Muscle layer of duodenum (tissue), 2 donors: ENCODE data around the gene CALHM2.
"Not testable (repeated sequence)": the region's sequence is repeated elsewhere in the genome, so short reads cannot be mapped to it uniquely, and the experiment has no call there.

Experiments
- H3K27ac ChIP-seq: one replicate; pipeline ENCODE4 v1.7.0; 2013; ENCODE audit warnings: mild to moderate bottlenecking, low read length
- H3K27me3 ChIP-seq: one replicate; pipeline ENCODE4 v1.7.0; 2013; ENCODE audit warnings: low read depth, mild to moderate bottlenecking, control low read depth, low read length
- H3K36me3 ChIP-seq, 2 donors: one replicate each; pipeline ENCODE4 v1.7.0; 2013; ENCODE audit warnings: low read length in 2 of 2, control low read depth in 1 of 2, mild to moderate bottlenecking in 1 of 2; ENCODE audit not compliant: insufficient read depth in 2 of 2, control insufficient read depth in 1 of 2
- H3K4me1 ChIP-seq, 2 donors: one replicate each; pipeline ENCODE4 v1.7.0; 2013; ENCODE audit warnings: low read length in 2 of 2, mild to moderate bottlenecking in 2 of 2, control low read depth in 1 of 2, moderate library complexity in 1 of 2; ENCODE audit not compliant: insufficient read depth in 2 of 2, control insufficient read depth in 1 of 2
- H3K4me3 ChIP-seq, 2 donors: one replicate each; pipeline ENCODE4 v1.7.0; 2013; ENCODE audit warnings: low read length in 2 of 2, low read depth in 1 of 2, mild to moderate bottlenecking in 1 of 2
- H3K9me3 ChIP-seq, 2 donors: one replicate each; pipeline ENCODE4 v1.7.0; 2013; ENCODE audit warnings: low read length in 2 of 2, control low read depth in 1 of 2, mild to moderate bottlenecking in 1 of 2; ENCODE audit not compliant: control insufficient read depth in 1 of 2
- donor health status: healthy.

The CALHM2 gene

DNA sequence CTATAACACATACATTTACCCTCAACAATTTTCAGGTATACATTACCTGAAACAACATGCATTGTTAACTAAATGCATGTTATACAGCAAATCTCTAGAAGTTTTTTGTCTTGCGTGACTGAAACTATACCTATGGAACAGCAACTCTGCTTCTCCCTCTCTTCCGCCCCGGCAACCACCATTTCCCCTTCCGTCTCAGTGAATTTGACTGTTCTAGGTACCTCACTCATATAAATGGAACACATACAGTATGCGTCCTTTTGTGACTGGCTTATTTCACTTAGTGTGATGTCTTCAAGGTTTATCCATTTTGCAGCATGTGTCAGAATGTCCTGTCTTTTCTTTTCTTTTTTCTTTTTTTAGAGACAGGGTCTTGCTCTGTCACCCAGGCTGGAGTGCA is 22.5 kb downstream of the CALHM2 start:
- Histone ChIP-seq H3K4me1 (peaks cover 0 to 3% of the 10 kb centered on the region in 2 donors), H3K36me3 (peaks cover 37 to 47% of the 10 kb centered on the region in 2 donors), H3K27me3 (no peaks in the 10 kb centered on the region), H3K27ac (no peak overlapping the region), H3K4me3 (no peak overlapping the region), H3K9me3 (no peaks in the 10 kb centered on the region)

DNA sequence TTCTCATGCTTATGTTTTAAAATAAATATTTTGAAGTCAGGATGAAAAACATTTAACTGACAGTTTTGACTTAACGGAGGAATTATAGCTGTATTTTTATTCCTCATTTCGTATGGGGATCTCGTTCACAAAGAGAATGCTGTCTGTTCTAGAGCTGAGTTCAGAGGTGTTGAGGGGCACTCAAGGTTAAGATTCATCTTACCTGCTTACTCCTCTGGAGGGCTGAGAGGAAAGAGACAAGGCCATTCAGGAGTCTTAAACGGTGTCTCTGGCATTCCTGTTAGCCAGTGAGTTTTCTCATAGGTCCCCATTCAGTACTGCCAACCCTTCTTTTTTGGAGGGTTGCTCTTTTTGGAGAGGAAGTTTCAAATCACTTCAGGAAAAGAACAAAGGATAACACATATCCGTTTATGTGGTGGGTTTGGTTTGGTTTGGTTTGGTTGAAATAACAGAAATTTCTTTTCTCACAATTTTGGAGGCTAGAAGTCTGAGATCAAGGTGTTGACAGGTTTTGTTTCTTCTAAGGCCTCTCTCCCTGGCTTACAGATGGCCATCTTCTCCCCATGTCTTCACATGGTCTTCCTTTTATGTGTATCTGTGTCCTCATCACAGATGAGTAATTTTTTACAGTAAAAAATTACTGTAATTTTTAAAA is 23.1 kb downstream of the CALHM2 start:
- H3K36me3 ChIP-seq, result peaks cover 37 to 47% of the 10 kb centered on the region in 2 donors
- H3K9me3 ChIP-seq, result no peaks in the 10 kb centered on the region
- no peak overlapping the region for H3K27ac ChIP-seq
- no peak overlapping the region for H3K4me3 ChIP-seq
- no peaks in the 10 kb centered on the region for H3K27me3 ChIP-seq
- H3K4me1 ChIP-seq, result peaks cover 0 to 3% of the 10 kb centered on the region in 2 donors

DNA sequence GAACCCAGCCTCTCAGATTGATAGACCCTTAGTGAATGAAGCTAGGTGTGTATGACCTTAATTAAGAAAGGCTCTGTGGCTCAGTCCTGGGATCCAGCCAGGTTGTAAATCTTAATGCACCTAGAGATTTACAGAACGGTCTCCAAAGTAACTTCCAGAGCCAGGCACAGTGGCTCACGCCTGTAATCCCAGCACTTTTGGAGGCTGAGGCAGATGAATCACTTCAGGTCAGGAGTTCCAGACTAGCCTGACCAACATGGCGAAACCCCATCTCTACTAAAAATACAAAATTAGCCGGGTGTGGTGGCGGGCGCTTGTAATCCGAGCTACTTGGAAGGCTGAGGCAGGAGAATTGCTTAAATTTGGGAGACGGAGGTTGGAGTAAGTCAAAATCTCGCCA is 24.3 kb downstream of the CALHM2 start:
- Histone ChIP-seq H3K27me3 (no peaks in the 10 kb centered on the region), H3K4me3 (no peak overlapping the region), H3K9me3 (no peaks in the 10 kb centered on the region), H3K36me3 (peaks cover 42 to 51% of the 10 kb centered on the region in 2 donors), H3K4me1 (peaks cover 0 to 3% of the 10 kb centered on the region in 2 donors), H3K27ac (no peak overlapping the region)

DNA sequence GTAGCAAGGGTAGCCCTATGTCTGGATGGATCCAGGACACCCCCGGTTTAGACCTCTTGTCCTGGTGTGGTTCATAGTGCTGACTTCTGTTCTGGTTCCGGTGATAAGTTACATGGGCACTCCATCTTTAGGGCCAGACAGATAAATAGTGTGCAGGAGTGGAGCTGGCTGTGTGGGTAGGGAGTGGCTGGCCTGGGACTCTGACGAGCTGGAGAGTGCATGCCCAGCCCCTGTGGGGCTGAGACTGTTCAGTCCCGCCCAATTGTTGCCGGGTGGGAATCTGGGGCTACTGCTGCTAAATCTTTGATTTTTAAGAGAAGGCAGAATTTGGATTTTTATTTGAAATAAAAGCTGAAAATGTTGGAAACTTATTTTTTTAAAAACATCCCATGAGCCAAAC is 28.4 kb downstream of the CALHM2 start:
- Histone ChIP-seq H3K4me3 (no peak overlapping the region), H3K4me1 (no peaks in the 10 kb centered on the region), H3K36me3 (peaks cover 58 to 73% of the 10 kb centered on the region in 2 donors), H3K27ac (no peak overlapping the region), H3K27me3 (no peaks in the 10 kb centered on the region), H3K9me3 (no peaks in the 10 kb centered on the region)

DNA sequence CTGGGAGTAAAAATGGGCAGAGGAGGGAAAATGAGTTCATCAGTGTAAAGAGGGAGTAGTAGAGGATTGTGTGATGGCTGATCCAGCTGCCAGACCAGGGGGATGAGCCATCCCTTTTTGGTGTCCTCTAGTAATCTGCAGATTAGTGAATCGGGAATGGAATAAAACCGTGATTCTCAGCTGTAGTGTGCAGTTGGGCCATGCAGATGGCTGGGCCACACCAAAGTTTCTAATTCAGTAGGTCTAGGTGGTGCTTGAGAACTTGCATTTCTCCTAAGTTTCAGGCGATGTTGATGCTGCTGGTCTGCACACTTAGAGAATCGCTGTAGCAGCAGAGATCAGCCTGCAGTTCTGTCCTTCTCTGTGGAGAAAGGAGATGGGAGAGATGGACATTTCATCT is 33.1 kb downstream of the CALHM2 start:
- H3K4me3 ChIP-seq, result no peak overlapping the region
- H3K36me3 ChIP-seq, result peaks cover 84 to 91% of the 10 kb centered on the region in 2 donors
- no peaks in the 10 kb centered on the region for H3K27me3 ChIP-seq
- no peaks in the 10 kb centered on the region for H3K4me1 ChIP-seq
- no peaks in the 10 kb centered on the region for H3K9me3 ChIP-seq
- H3K27ac ChIP-seq, result no peak overlapping the region

DNA sequence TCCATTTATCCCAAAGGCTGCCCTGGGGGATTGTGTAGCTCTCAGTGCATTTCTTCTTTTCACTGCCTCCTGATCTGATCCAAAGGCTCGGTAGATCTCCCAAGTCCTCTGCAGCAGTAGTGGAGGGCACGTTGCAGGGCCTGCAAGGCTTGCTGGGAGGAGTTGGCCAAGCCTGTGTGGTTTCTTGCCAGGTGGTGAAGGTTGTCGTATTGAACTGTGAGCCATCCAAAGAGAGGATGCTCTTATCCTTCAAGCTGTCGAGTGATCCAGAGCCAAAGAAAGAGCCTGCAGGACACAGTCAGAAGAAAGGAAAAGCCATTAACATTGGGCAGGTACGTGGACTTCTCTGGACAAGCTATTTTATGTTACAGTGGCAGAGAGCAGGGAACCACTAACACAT is 34.6 kb downstream of the CALHM2 start:
- Histone ChIP-seq H3K27me3 (no peaks in the 10 kb centered on the region), H3K9me3 (no peaks in the 10 kb centered on the region), H3K27ac (no peak overlapping the region), H3K36me3 (peaks cover 83 to 91% of the 10 kb centered on the region in 2 donors), H3K4me1 (no peaks in the 10 kb centered on the region), H3K4me3 (no peak overlapping the region)

DNA sequence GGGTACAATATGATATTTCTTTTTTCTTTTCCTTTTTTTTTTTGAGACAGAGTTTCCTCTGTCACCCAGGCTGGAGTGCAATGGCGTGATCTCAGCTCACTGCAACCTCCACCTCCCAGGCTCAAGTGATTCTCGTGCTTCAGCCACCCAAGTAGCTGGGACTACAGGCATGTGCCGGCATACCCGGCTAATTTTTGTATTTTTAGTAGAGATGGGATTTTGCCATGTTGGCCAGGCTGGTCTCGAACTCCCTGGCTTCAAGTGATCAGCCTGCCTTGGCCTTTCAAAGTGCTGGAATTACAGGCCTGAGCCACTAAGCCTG is 35.1 kb downstream of the CALHM2 start:
- H3K27ac ChIP-seq, H3K4me1 ChIP-seq, H3K9me3 ChIP-seq, H3K27me3 ChIP-seq, H3K4me3 ChIP-seq: not testable (repeated sequence)
- H3K36me3 ChIP-seq, result peaks cover 80 to 90% of the 10 kb centered on the region in 2 donors

DNA sequence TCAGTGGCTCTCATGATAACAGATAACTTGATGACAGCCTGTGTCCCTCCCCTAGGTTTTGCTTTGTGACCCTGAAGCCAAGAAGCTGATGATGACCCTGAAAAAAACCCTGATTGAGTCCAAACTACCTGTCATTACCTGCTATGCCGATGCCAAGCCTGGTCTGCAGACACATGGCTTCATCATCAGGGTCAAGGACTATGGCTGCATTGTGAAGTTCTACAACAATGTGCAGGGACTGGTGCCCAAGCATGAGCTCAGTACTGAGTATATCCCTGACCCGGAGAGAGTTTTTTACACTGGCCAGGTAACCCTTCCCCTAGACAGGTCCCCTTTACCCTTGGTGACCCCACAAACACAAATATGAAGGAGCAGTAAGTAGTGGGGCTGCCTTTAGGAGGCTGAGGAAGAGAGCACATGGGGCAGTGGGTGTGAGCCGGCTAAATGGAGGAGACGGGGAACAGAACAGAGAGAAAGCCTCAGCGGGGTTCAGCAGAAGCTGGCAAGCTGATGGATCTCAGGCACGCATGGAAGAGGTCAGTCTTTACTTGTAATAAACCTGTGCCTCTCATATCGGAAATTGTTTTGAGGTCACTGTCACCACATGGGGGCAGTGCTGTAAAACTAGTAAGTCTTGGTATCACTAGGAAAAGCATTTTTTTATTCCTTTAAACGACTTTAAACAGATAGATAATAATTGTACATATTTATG is 35.6 kb downstream of the CALHM2 start:
- Histone ChIP-seq H3K27me3 (no peaks in the 10 kb centered on the region), H3K4me1 (no peaks in the 10 kb centered on the region), H3K36me3 (peaks cover 82 to 90% of the 10 kb centered on the region in 2 donors), H3K4me3 (no peak overlapping the region), H3K9me3 (no peaks in the 10 kb centered on the region), H3K27ac (no peak overlapping the region)

DNA sequence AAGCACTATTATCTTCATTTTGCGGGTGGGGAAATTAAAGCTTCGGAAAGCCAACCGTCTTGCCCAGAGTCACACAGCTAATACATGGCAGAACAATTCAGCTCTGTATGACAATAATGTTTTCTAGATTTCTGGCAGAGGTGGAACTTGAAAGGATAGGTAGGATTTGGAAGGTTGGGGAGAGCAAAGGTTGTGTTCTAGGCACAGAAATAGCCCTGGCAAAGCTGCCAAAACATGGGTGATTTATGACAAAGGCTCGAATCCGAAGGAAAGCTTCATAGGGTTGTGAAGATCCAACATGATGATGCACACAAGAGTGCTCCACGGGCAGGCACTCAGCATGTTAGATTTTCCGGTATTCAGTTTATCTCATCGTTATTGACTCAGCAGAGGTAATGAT is 36.6 kb downstream of the CALHM2 start:
- H3K9me3 ChIP-seq, result no peaks in the 10 kb centered on the region
- H3K4me3 ChIP-seq, result no peak overlapping the region
- H3K27ac ChIP-seq, result no peak overlapping the region
- H3K4me1 ChIP-seq, result no peaks in the 10 kb centered on the region
- H3K27me3 ChIP-seq, result no peaks in the 10 kb centered on the region
- H3K36me3 ChIP-seq, result peaks cover 80 to 85% of the 10 kb centered on the region in 2 donors

DNA sequence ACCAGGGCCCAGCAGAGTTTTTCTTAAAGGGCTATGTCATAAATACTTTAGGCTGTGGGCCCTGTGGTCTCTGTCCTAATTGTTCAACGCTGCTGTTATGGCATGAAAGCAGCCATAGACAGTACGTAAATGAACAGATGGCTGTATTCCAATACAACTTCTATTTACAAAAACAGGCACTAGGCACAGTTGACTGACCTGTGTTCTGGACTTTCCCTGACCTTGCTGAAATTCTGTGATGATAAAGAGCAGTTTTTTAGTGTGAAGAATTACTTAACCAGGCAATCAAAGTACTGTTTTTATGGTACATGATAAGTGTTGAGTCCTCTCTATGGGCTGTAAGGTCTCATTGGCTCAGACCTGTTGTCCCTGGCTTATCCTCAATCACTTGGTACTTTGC is 38.6 kb downstream of the CALHM2 start:
- no peaks in the 10 kb centered on the region for H3K4me1 ChIP-seq
- peaks cover 72 to 76% of the 10 kb centered on the region in 2 donors for H3K36me3 ChIP-seq
- H3K27ac ChIP-seq, result no peak overlapping the region
- H3K4me3 ChIP-seq, result no peak overlapping the region
- H3K27me3 ChIP-seq, result no peaks in the 10 kb centered on the region
- H3K9me3 ChIP-seq, result no peaks in the 10 kb centered on the region

DNA sequence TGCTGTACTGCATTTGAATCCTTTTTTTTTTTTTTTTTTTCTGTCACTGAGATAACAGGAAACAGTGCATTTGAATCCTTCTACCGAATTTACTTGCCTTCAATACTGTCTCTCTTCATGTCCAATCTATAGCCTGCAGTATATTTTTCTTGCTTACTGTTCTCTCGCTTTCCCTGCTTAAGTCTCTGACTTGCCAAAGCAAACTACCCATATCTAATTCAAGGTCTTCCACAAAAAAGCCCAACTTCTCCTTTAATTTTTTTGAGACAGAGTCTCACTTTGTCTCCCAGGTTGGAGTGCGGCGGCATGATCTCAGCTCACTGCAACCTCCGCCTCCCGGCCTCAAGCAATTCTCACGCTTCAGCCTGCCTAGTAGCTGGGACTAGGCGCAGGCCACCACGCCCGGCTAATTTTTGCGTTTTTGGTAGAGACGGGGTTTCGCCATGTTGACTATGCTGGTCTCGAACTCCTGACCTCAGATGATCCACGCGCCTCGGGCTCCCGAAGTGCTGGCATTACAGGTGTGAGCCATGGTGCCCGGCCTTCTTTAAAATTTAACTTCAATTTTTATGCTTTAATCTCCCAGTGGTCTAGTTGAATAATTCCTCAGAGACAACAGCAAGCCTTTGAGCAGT is 54.9 kb downstream of the CALHM2 start:
- H3K9me3 ChIP-seq, result no peaks in the 10 kb centered on the region
- no peaks in the 10 kb centered on the region for H3K27me3 ChIP-seq
- H3K4me1 ChIP-seq, result peaks cover 13 to 38% of the 10 kb centered on the region in 2 donors
- peaks cover 18 to 42% of the 10 kb centered on the region in 2 donors for H3K36me3 ChIP-seq
- H3K4me3 ChIP-seq, result peak overlapping the region; percentile 91 to 96
- peak overlapping the region; percentile 94 for H3K27ac ChIP-seq
